ENCODE results near the gene GJA9.

DNA sequence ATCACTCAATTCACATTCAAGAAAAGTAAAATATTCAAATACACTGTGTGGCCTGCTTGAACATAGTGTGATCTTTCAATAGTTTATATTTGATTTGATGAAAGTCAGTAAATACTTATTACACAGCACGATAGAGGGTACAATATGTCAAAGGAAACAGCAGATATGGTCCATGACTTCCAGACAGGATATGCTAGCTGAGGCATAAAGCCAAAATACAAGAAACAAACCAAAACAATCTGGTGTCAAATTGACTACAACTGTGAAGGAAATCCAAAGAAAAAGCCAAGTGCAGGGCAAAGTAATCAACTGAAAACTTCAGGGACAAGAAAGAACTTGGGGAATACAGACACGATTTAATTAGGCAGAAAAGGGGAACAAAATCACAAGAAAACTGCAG lies 41.1 kb downstream of the GJA9 start:
- TF ChIP-seq, protein P1, sequence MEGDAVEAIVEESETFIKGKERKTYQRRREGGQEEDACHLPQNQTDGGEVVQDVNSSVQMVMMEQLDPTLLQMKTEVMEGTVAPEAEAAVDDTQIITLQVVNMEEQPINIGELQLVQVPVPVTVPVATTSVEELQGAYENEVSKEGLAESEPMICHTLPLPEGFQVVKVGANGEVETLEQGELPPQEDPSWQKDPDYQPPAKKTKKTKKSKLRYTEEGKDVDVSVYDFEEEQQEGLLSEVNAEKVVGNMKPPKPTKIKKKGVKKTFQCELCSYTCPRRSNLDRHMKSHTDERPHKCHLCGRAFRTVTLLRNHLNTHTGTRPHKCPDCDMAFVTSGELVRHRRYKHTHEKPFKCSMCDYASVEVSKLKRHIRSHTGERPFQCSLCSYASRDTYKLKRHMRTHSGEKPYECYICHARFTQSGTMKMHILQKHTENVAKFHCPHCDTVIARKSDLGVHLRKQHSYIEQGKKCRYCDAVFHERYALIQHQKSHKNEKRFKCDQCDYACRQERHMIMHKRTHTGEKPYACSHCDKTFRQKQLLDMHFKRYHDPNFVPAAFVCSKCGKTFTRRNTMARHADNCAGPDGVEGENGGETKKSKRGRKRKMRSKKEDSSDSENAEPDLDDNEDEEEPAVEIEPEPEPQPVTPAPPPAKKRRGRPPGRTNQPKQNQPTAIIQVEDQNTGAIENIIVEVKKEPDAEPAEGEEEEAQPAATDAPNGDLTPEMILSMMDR (conservative IDR thresholded peaks at IDR 0.05; ENCODE audit: low read depth, low read length), result no peak
- TF ChIP-seq MAFK (IDR thresholded peaks at IDR 0.05; ENCODE audit: low read depth, low read length), result no peak
- TF ChIP-seq FOS (IDR thresholded peaks at IDR 0.05; ENCODE audit: low read depth, low read length), result no peak
- TF ChIP-seq POLR2A (IDR thresholded peaks at IDR 0.05; ENCODE audit: low read depth, low read length), result no peak
- TF ChIP-seq, protein P2, sequence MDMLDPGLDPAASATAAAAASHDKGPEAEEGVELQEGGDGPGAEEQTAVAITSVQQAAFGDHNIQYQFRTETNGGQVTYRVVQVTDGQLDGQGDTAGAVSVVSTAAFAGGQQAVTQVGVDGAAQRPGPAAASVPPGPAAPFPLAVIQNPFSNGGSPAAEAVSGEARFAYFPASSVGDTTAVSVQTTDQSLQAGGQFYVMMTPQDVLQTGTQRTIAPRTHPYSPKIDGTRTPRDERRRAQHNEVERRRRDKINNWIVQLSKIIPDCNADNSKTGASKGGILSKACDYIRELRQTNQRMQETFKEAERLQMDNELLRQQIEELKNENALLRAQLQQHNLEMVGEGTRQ (IDR thresholded peaks at IDR 0.05; ENCODE audit: low read depth, low read length), result no peak
- TF ChIP-seq RFX5 (IDR thresholded peaks at IDR 0.05; ENCODE audit: low read depth, low read length), result no peak
- no peak for TF ChIP-seq RCOR1 (IDR thresholded peaks at IDR 0.05; ENCODE audit: insufficient replicate concordance, low read length)
- no peak for TF ChIP-seq RAD21 (IDR thresholded peaks at IDR 0.05; ENCODE audit: low read length)
- TF ChIP-seq CEBPB (IDR thresholded peaks at IDR 0.05; ENCODE audit: low read depth, low read length), result no peak
- TF ChIP-seq SMC3 (IDR thresholded peaks at IDR 0.05; ENCODE audit: low read depth, low read length), result no peak
- no peak for TF ChIP-seq MXI1 (IDR thresholded peaks at IDR 0.05; ENCODE audit: borderline replicate concordance, low read depth, low read length)
